Keratinocyte (primary cell): Measurements from ENCODE around the gene MIX23. TPM values are rescaled to one million over a fixed set of nuclear protein-coding genes. Genes with fewer than 3 reads are reported as not detected.

Experiments
- DNase-seq: peaks from one replicate; pipeline ENCODE4 v3.0.0-alpha.2; 2011; ENCODE audit warnings: low read depth, missing footprints, low spot score
- FAIRE-seq: peaks from 2 replicates; lab custom pipeline; 2011; peaks lifted over from hg19 to GRCh38; lab: Jason Lieb, UNC
- H2AFZ ChIP-seq: 2 replicates; pipeline ENCODE4 v1.6.0; 2012; ENCODE audit warnings: low read length, control low read depth, inconsistent platforms; ENCODE audit not compliant: control insufficient read depth
- H3K27ac ChIP-seq: 2 replicates; pipeline ENCODE4 v1.5.1; 2011; ENCODE audit warnings: low read length; ENCODE audit not compliant: control insufficient read depth, insufficient read depth
- H3K27me3 ChIP-seq: 3 replicates; pipeline ENCODE4 v1.6.0; 2011; ENCODE audit warnings: low read length; ENCODE audit not compliant: control insufficient read depth, insufficient read depth; ENCODE audit errors: extremely low read depth
- H3K36me3 ChIP-seq, 2 experiments: 2 replicates in 1 of 2; 3 replicates in 1 of 2; pipeline ENCODE4 v1.5.1; 2011; ENCODE audit warnings: low read length in 2 of 2, mild to moderate bottlenecking in 1 of 2; ENCODE audit not compliant: control insufficient read depth in 2 of 2, insufficient read depth in 2 of 2; ENCODE audit errors: extremely low read depth in 1 of 2
- H3K4me1 ChIP-seq: 3 replicates; pipeline ENCODE4 v1.5.1; 2011; ENCODE audit warnings: low read length; ENCODE audit not compliant: control insufficient read depth, insufficient read depth; ENCODE audit errors: extremely low read depth
- H3K4me2 ChIP-seq: 3 replicates; pipeline ENCODE4 v1.6.0; 2011; ENCODE audit warnings: low read depth, low read length; ENCODE audit not compliant: control insufficient read depth, insufficient read depth; ENCODE audit errors: extremely low read depth
- H3K4me3 ChIP-seq, 3 experiments: fragments of 200-600 bp in 1 of 3; sonication (generic) in 1 of 3; 2 replicates in 2 of 3; 3 replicates in 1 of 3; pipeline ENCODE4 v1.5.1; 2011 to 2016; ENCODE audit warnings: low read length in 3 of 3, mild to moderate bottlenecking in 3 of 3, control low read depth in 2 of 3, inconsistent platforms in 1 of 3, low read depth in 1 of 3, mixed read lengths in 1 of 3, mixed run types in 1 of 3, moderate library complexity in 1 of 3; ENCODE audit not compliant: control insufficient read depth in 2 of 3, insufficient read depth in 2 of 3; ENCODE audit errors: extremely low read depth in 1 of 3
- H3K79me2 ChIP-seq: 2 replicates; pipeline ENCODE4 v1.6.0; 2012; ENCODE audit warnings: low read length; ENCODE audit not compliant: control insufficient read depth, insufficient read depth
- H3K9ac ChIP-seq: 3 replicates; pipeline ENCODE4 v1.6.0; 2011; ENCODE audit warnings: low read length; ENCODE audit not compliant: control insufficient read depth, insufficient read depth; ENCODE audit errors: extremely low read depth
- H3K9me1 ChIP-seq: 3 replicates; pipeline ENCODE4 v1.6.0; 2011; ENCODE audit warnings: low read length; ENCODE audit not compliant: control insufficient read depth, insufficient read depth; ENCODE audit errors: extremely low read depth
- H3K9me3 ChIP-seq: 2 replicates; pipeline ENCODE4 v1.5.1; 2012; ENCODE audit warnings: low read depth, low read length; ENCODE audit not compliant: control insufficient read depth
- H4K20me1 ChIP-seq: 3 replicates; pipeline ENCODE4 v1.6.0; 2011; ENCODE audit warnings: low read length; ENCODE audit not compliant: control insufficient read depth, insufficient read depth; ENCODE audit errors: extremely low read depth
- CTCF ChIP-seq, 3 experiments: IDR thresholded peaks in 1 of 3; conservative IDR thresholded peaks in 1 of 3; optimal IDR thresholded peaks in 1 of 3; 2 replicates in 2 of 3; 3 replicates in 1 of 3; pipeline versions ENCODE3 to v1.5.1; 2011; ENCODE audit warnings: low read length in 3 of 3, mild to moderate bottlenecking in 3 of 3, moderate library complexity in 2 of 3, control low read depth in 1 of 3, inconsistent platforms in 1 of 3; ENCODE audit not compliant: insufficient read depth in 2 of 3; ENCODE audit errors: extremely low read depth in 1 of 3
- EZH2 ChIP-seq: IDR thresholded peaks from one replicate; pipeline ENCODE4 v1.6.1; 2012; ENCODE audit warnings: inconsistent platforms, mild to moderate bottlenecking, low read length, moderate library complexity
- dilution Hi-C: fragments of 300-500 bp; cut with MboI; formaldehyde crosslinking; loops from one replicate; pipeline ENCODE4 v1.7.0; 2020; ENCODE audit warnings: low sequenced_read_pairs; ENCODE audit not compliant: extremely low pct_ligation_motif_present
- polyA plus RNA-seq, 5 experiments: library from polyadenylated mRNA; depleted of rRNA in 3 of 5; stranded (reverse) in 3 of 5; stranded (forward) in 1 of 5; unstranded in 1 of 5; fragments of >200 nt; gene quantifications; 1 replicate in 1 of 5; 2 replicates in 3 of 5; 3 replicates in 1 of 5; pipeline versions ENCODE4 v1.2.1 to v1.2.3, GENCODE V29; 2011 to 2012; ENCODE audit warnings: missing spikeins in 2 of 5, low read depth in 1 of 5, low replicate concordance in 1 of 5

Gene MIX23
- polyA plus RNA-seq, 1 donor (not counting 4 experiments of a cell fraction or from before 2014, with no cell fraction given): 36.5 TPM

- no peak overlapping the region for H3K27ac ChIP-seq
- H4K20me1 ChIP-seq: no peaks in the 10 kb centered on the region
- no peak for DNase-seq
- no peak for FAIRE-seq
- no peak overlapping the region for H3K4me3 ChIP-seq
- H3K9me1 ChIP-seq: no peaks in the 10 kb centered on the region
- H3K36me3 ChIP-seq: no peaks in the 10 kb centered on the region
- H3K27me3 ChIP-seq: no peaks in the 10 kb centered on the region
- no peak overlapping the region for H3K4me2 ChIP-seq
- H3K4me1 ChIP-seq: peaks cover 13% of the 10 kb centered on the region
- no peak for TF ChIP-seq CTCF (optimal IDR thresholded peaks at IDR 0.05 in 1 of 3, IDR thresholded peaks at IDR 0.05 in 1 of 3, conservative IDR thresholded peaks at IDR 0.05 in 1 of 3; ENCODE audit: extremely low read depth in 1 of 3, insufficient read depth in 2 of 3, low read length in 3 of 3)
- TF ChIP-seq EZH2: no peak
- no peak overlapping the region for H3K9ac ChIP-seq
- dilution Hi-C loops: no loop called here
- H3K9me3 ChIP-seq: no peaks in the 10 kb centered on the region
- no peaks in the 10 kb centered on the region for H3K79me2 ChIP-seq
- no peak overlapping the region for H2AFZ ChIP-seq
Observed at GRCh38 chr3:122389892-122390291, 6.9 kb upstream of the MIX23 start.

- no peak for FAIRE-seq
Observed at GRCh38 chr3:122389197-122389596, 6.2 kb upstream of the MIX23 start.

More at GRCh38 chr3:122389197-122389596, 6.2 kb upstream of the MIX23 start:
- Histone ChIP-seq H3K27ac (no peak overlapping the region), H3K9me3 (no peaks in the 10 kb centered on the region), H3K36me3 (no peaks in the 10 kb centered on the region), H3K27me3 (no peaks in the 10 kb centered on the region), H3K79me2 (peaks cover 3% of the 10 kb centered on the region), H2AFZ (no peak overlapping the region), H3K9me1 (no peaks in the 10 kb centered on the region), H3K4me3 (no peak overlapping the region), H3K4me2 (no peak overlapping the region), H4K20me1 (no peaks in the 10 kb centered on the region), H3K9ac (no peak overlapping the region), H3K4me1 (peaks cover 10% of the 10 kb centered on the region)
- dilution Hi-C loops: no loop called here
- DNase-seq: no peak
- TF ChIP-seq CTCF (optimal IDR thresholded peaks at IDR 0.05 in 1 of 3, IDR thresholded peaks at IDR 0.05 in 1 of 3, conservative IDR thresholded peaks at IDR 0.05 in 1 of 3; ENCODE audit: extremely low read depth in 1 of 3, insufficient read depth in 2 of 3, low read length in 3 of 3) (no peak), EZH2 (no peak)
